ENCODE data around the gene SLC6A3. TPM values are rescaled to one million over a fixed set of nuclear protein-coding genes. Genes with fewer than 3 reads are reported as not detected.

Gene SLC6A3
- total and polyA plus RNA-seq, 2 donors (not counting 3 experiments of a cell fraction or from before 2014, with no cell fraction given): not detected

- BruUV-seq (replicated peaks): no TSS peak
- no peaks in the 10 kb centered on the region for H3K79me2 ChIP-seq (ENCODE audit: control insufficient read depth, insufficient read depth, low read length)
- no peaks in the 10 kb centered on the region for H3K36me3 ChIP-seq (ENCODE audit: control insufficient read depth in 2 of 2, extremely low read depth in 1 of 2, insufficient read depth in 2 of 2, low read length in 2 of 2)
- DNase-seq (ENCODE audit: low read depth, low spot score): no peak
- FAIRE-seq: no peak
- no peaks in the 10 kb centered on the region for H4K20me1 ChIP-seq (replicated peaks; ENCODE audit: control insufficient read depth, extremely low read depth, insufficient read depth, low read length)
- dilution Hi-C loops (cut with MboI; ENCODE audit: extremely low pct_ligation_motif_present, low sequenced_read_pairs): no loop called here
- no peaks in the 10 kb centered on the region for H3K27me3 ChIP-seq (ENCODE audit: control insufficient read depth in 2 of 2, insufficient read depth in 2 of 2, low read length in 2 of 2)
- intact Hi-C loops (cut with micrococcal nuclease): no loop called here
- no peak overlapping the region for H3K4me2 ChIP-seq (ENCODE audit: insufficient read depth, low read length)
- no peak overlapping the region for H2AFZ ChIP-seq (ENCODE audit: low read depth, low read length)
- no peaks in the 10 kb centered on the region for H3K9me1 ChIP-seq (replicated peaks; ENCODE audit: control insufficient read depth, extremely low read depth, insufficient read depth, low read length)
- H3K27ac ChIP-seq (ENCODE audit: insufficient read depth, low read depth, low read length): no peak overlapping the region
- TF ChIP-seq MAX (IDR thresholded peaks at IDR 0.05; ENCODE audit: insufficient read depth, insufficient read length) (no peak), POLR2AphosphoS5 (IDR thresholded peaks at IDR 0.05; ENCODE audit: insufficient read depth, low read depth, low read length) (no peak), MYC (IDR thresholded peaks at IDR 0.05; ENCODE audit: low read depth, low read length) (no peak), EZH2 (IDR thresholded peaks at IDR 0.05; ENCODE audit: borderline replicate concordance, low read depth, low read length, severe bottlenecking) (no peak), JUN (IDR thresholded peaks at IDR 0.05; ENCODE audit: borderline replicate concordance, insufficient read depth, insufficient read length, low read depth) (no peak), FOS (IDR thresholded peaks at IDR 0.05; ENCODE audit: borderline replicate concordance, insufficient read depth, low read length) (no peak), GATA2 (IDR thresholded peaks at IDR 0.05; ENCODE audit: insufficient read depth, insufficient read length, low read depth, low read length) (no peak), POLR2A (IDR thresholded peaks at IDR 0.05; ENCODE audit: low read depth, low read length) (no peak)
- TF ChIP-seq, protein P1, sequence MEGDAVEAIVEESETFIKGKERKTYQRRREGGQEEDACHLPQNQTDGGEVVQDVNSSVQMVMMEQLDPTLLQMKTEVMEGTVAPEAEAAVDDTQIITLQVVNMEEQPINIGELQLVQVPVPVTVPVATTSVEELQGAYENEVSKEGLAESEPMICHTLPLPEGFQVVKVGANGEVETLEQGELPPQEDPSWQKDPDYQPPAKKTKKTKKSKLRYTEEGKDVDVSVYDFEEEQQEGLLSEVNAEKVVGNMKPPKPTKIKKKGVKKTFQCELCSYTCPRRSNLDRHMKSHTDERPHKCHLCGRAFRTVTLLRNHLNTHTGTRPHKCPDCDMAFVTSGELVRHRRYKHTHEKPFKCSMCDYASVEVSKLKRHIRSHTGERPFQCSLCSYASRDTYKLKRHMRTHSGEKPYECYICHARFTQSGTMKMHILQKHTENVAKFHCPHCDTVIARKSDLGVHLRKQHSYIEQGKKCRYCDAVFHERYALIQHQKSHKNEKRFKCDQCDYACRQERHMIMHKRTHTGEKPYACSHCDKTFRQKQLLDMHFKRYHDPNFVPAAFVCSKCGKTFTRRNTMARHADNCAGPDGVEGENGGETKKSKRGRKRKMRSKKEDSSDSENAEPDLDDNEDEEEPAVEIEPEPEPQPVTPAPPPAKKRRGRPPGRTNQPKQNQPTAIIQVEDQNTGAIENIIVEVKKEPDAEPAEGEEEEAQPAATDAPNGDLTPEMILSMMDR (IDR thresholded peaks at IDR 0.05; ENCODE audit: extremely low read depth in 1 of 2, insufficient read depth in 1 of 2, low read depth in 1 of 2, low read length in 2 of 2): no peak
- H3K9me3 ChIP-seq (replicated peaks; ENCODE audit: control insufficient read depth, insufficient read depth, low read length): peaks cover 2% of the 10 kb centered on the region
- H3K4me3 ChIP-seq (replicated peaks in 1 of 3; ENCODE audit: insufficient read depth in 1 of 3, low read depth in 1 of 3, low read length in 3 of 3): no peak overlapping the region
- ChIA-PET POLR2A (no interaction called here), CTCF (no interaction called here)
- no peaks in the 10 kb centered on the region for H3K4me1 ChIP-seq (ENCODE audit: control insufficient read depth, extremely low read depth, insufficient read depth, low read length)
- no peak overlapping the region for H3K9ac ChIP-seq (replicated peaks; ENCODE audit: extremely low read depth, insufficient read depth, low read length)
Measured at GRCh38 chr5:1431896-1432295, 13.3 kb downstream of the SLC6A3 start.
